ENCODE results near the gene RTKN. TPM values are rescaled to one million over a fixed set of nuclear protein-coding genes. Genes with fewer than 3 reads are reported as not detected.

The RTKN gene
- total RNA-seq, 2 donors from 2014 or later = 51.4 to 89.9 TPM

DNA sequence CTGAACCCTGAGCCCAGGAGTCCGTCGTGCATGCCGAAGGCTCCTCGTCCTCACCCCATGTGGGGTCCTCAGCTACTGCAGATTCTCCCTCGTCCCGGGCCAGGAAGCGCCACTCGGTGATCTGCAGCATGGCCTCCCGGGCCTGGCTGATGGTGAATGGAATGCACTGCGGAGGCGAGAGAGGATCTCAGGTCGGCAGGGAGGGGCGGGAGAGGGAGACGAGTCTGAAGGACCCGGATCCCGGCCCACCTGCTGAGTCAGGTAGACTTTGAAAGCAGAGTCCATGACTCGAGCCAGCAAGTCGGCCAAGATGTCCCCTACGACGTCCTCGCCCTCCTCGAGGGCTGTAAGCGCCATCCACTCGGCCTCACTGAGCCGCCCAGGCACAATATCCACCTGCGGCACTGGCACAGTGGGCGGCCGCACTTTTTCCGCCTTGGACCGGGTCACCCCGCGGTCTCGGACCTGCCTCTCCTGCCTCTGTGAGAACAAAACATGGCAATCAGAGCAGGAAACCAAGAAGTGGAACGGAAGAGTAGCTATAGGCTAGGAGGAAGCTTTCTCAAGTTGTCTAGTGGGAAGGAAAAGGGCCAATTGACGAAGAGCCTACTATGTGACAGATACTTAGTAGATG, 25.9 kb downstream of the RTKN start:
- H3K27me3 ChIP-seq = no peaks in the 10 kb centered on the region
- peak overlapping the region in 1 of 2 donors; percentile 84 for H3K9ac ChIP-seq (ENCODE audit: low read depth in 2 of 2, low read length in 2 of 2)
- H3K36me3 ChIP-seq = no peaks in the 10 kb centered on the region
- no peak for DNase-seq
- no peaks in the 10 kb centered on the region for H3K4me1 ChIP-seq
- H3K9me3 ChIP-seq = no peaks in the 10 kb centered on the region
- TF ChIP-seq, protein P1, sequence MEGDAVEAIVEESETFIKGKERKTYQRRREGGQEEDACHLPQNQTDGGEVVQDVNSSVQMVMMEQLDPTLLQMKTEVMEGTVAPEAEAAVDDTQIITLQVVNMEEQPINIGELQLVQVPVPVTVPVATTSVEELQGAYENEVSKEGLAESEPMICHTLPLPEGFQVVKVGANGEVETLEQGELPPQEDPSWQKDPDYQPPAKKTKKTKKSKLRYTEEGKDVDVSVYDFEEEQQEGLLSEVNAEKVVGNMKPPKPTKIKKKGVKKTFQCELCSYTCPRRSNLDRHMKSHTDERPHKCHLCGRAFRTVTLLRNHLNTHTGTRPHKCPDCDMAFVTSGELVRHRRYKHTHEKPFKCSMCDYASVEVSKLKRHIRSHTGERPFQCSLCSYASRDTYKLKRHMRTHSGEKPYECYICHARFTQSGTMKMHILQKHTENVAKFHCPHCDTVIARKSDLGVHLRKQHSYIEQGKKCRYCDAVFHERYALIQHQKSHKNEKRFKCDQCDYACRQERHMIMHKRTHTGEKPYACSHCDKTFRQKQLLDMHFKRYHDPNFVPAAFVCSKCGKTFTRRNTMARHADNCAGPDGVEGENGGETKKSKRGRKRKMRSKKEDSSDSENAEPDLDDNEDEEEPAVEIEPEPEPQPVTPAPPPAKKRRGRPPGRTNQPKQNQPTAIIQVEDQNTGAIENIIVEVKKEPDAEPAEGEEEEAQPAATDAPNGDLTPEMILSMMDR (IDR thresholded peaks at IDR 0.05) = no peak
- H3K4me3 ChIP-seq = peak overlapping the region; percentile 52
- no peak overlapping the region for H3K27ac ChIP-seq
- intact Hi-C loops (cut with DNase I) = no loop called here

DNA sequence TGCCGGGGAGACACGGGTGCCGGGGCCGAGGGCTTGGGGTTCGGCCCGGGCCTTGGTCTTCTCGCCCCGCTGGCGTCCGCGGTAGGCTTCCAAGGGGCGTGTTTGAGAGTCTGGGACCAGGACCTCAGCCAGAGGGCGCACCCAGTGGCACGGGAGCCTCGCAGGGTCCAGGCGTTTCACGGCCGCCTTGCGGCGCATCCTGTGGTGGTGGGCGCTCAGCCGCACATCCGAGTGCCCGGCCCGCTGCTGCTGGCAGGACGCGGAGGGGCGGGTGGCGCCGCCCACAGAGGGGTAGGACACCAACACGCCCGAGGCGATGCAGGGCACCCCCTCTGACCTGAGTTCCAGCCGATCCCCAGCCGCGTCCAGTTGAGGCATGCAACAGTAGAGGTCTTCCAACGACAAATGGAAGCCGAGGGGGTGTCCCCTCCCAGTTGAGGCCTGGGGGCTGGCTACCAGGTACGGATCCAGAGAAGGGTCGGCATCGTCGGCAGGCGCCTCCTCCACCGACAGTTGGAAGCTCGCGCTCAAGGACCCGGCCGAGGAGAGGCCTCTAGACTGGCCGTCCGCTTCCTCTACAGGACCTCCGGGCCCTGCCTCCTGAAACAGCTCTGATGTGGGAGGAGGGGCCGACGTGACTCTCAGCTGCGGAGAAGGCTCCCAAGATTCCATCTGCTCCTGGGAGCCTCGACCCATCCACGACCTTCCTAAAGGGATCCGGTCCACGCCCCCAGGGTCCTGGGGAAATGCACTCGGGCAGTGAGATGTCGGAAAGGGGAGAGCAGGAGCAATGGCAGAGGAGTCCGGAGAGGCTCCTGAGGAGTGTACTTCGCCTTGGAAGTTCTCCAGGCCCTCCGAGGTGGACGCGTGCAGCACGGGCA, 26.6 kb downstream of the RTKN start:
- H3K27ac ChIP-seq = peak overlapping the region; percentile 9
- intact Hi-C loops (cut with DNase I) = no loop called here

DNA sequence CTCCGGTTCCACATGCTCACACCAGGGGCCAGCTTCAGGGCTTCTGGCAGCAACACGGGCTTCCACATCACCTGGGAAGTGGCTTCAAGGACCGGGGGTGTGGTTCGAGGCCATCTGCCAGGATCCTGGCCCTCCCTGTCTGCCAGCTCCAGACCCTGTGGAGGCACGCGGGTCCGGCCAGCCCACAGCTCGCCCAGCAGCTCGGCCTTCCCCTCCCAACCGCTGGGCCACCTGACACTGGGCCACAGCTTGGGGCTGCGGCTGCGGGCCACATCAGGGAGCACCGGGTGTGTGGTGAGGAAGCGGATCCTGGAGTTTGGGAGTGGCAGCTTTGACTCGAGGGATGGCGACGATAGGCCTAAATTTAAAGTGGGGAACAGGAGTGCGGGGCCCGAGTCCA, 27.3 kb downstream of the RTKN start:
- intact Hi-C loops (cut with DNase I) = no loop called here
- DNase-seq = no peak
- H3K27ac ChIP-seq = no peak overlapping the region
- H3K27me3 ChIP-seq = no peaks in the 10 kb centered on the region
- H3K9me3 ChIP-seq = no peaks in the 10 kb centered on the region
- no peaks in the 10 kb centered on the region for H3K4me1 ChIP-seq
- H3K36me3 ChIP-seq = no peaks in the 10 kb centered on the region
- peak overlapping the region; percentile 52 for H3K4me3 ChIP-seq
- H3K9ac ChIP-seq (ENCODE audit: low read depth in 2 of 2, low read length in 2 of 2) = peak overlapping the region; percentile 48 to 84
- TF ChIP-seq, protein P1 (IDR thresholded peaks at IDR 0.05) = no peak

More for the DNA sequence above, 26.6 kb downstream of the RTKN start:
- peak overlapping the region; percentile 52 for H3K4me3 ChIP-seq
- H3K27me3 ChIP-seq = no peaks in the 10 kb centered on the region
- DNase-seq = peak; percentile 56
- H3K9me3 ChIP-seq = no peaks in the 10 kb centered on the region
- H3K4me1 ChIP-seq = no peaks in the 10 kb centered on the region
- TF ChIP-seq, protein P1 (IDR thresholded peaks at IDR 0.05) = no peak
- H3K36me3 ChIP-seq = no peaks in the 10 kb centered on the region
- peak overlapping the region; percentile 59 to 84 for H3K9ac ChIP-seq (ENCODE audit: low read depth in 2 of 2, low read length in 2 of 2)

DNA sequence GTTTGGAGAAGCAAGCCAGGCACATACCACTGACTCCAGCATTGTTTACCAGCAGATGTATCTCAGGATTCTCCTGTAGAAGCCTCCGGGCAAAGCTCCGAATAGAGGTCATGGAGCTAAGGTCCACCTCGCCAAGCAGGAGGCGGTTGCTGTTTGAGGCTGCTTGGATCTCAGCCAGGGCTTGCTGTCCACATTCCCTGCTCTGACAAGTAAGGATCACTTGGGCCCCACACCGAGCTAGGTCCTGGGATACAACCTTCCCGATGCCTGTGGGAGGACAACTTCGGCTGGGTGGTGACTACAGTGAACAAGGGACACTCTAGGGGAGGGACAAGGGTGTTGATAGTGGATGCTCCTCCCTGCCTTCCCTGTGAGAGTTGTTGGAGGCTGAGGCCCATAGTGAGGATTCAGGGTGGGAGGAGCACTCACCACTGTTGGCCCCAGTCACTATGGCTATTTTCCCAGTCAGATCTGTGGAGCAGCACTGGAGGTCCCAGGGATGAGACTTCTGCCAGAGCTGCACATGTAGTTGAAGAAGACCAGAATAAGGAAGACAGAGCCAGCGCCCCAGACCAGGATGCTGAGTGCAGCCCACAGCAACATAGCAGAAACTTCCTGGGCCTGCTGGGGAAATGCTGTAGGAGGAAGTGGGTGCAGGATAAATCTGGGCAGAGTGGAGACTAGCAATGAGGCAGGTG, 28.6 kb downstream of the RTKN start:
- Histone ChIP-seq H3K27me3 (no peaks in the 10 kb centered on the region), H3K9ac (ENCODE audit: low read depth in 2 of 2, low read length in 2 of 2) (peak overlapping the region in 1 of 2 donors; percentile 48), H3K4me3 (no peak overlapping the region), H3K27ac (no peak overlapping the region), H3K36me3 (no peaks in the 10 kb centered on the region), H3K9me3 (no peaks in the 10 kb centered on the region), H3K4me1 (no peaks in the 10 kb centered on the region)
- TF ChIP-seq, protein P1 (IDR thresholded peaks at IDR 0.05) = no peak
- intact Hi-C loops (cut with DNase I) = no loop called here
- DNase-seq = peak; percentile 44

DNA sequence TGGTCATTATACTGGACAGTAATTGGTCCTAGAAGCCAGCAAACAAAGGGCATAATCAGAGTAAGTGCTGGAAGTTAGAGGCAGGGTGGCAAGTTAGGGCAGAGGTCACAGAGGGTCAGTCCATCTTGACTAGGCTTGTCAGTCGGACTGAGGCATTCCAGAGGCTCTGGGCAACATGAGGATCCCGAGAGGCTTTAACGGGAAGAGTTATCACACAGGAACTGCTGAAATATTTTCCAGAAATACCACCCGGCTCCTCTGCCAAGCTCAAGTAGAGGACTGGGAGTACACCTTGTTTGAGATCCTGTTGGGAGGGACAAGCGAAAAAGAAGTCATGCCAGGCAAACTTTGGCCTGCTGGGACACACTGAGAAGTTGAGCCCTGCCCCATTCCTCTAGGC, 34.1 kb downstream of the RTKN start:
- TF ChIP-seq, protein P1 (IDR thresholded peaks at IDR 0.05) = no peak
- Histone ChIP-seq H3K27me3 (no peaks in the 10 kb centered on the region), H3K27ac (no peak overlapping the region), H3K9me3 (no peaks in the 10 kb centered on the region), H3K4me1 (no peaks in the 10 kb centered on the region), H3K4me3 (no peak overlapping the region), H3K36me3 (no peaks in the 10 kb centered on the region), H3K9ac (ENCODE audit: low read depth in 2 of 2, low read length in 2 of 2) (no peak overlapping the region)
- no peak for DNase-seq
- intact Hi-C loops (cut with DNase I) = no loop called here

Measured in colonic mucosa (tissue), 4 donors.